ENCODE results near the gene SNX4. TPM values are rescaled to one million over a fixed set of nuclear protein-coding genes. Genes with fewer than 3 reads are reported as not detected.
A peak's percentile ranks its signal among the peaks of the same experiment; 100 is the strongest.

The SNX4 gene
- polyA plus RNA-seq, 2 of the 4 experiments (the other 2 are of a cell fraction), result 19.1 to 21.7 TPM

GRCh38 chr3:125511420-125512118 is 8.4 kb downstream of the SNX4 start:
- WGBS (ENCODE audit: missing lambda C conversion rate), result 30% methylated on average over 1 of the region's 1 CpG
- ATAC-seq (no peak), DNase-seq (ENCODE audit: low read depth in 1 of 2, low spot score in 1 of 2) (no peak), FAIRE-seq (no peak)
- POLR2A ChIA-PET, result no interaction called here
- H3K4me1 ChIP-seq, result peaks cover 15% of the 10 kb centered on the region
- no peak overlapping the region for H3K4me3 ChIP-seq
- H3K27ac ChIP-seq, result no peak overlapping the region
- CTCF ChIA-PET, result interaction anchor here (0.9 to 1.7 kb wide), 2 partner anchors 37 to 995 kb away, joined by 3 read pairs; no protein-coding TSS in a partner anchor
- TF ChIP-seq MYC (IDR thresholded peaks at IDR 0.05; ENCODE audit: borderline replicate concordance, low read length), result no peak
- no peak for TF ChIP-seq ZNF302 (CRISPR knock-in tag; IDR thresholded peaks at IDR 0.05)
- TF ChIP-seq REST (IDR thresholded peaks at IDR 0.05), result no peak
- no peak for TF ChIP-seq ZSCAN20 (CRISPR knock-in tag; IDR thresholded peaks at IDR 0.05)
- TF ChIP-seq ZFP36 (IDR thresholded peaks at IDR 0.05; ENCODE audit: borderline replicate concordance, partially characterized antibody), result no peak
- TF ChIP-seq GATA3 (IDR thresholded peaks at IDR 0.05; ENCODE audit: borderline replicate concordance), result no peak
- no peak for TF ChIP-seq HMGXB4 (CRISPR knock-in tag; IDR thresholded peaks at IDR 0.05; ENCODE audit: borderline replicate concordance)
- TF ChIP-seq FOSL2 (IDR thresholded peaks at IDR 0.05), result no peak
- TF ChIP-seq FOSL2 (CRISPR knock-in tag; IDR thresholded peaks at IDR 0.05), result no peak
- TF ChIP-seq RARB (CRISPR knock-in tag; IDR thresholded peaks at IDR 0.05), result no peak
- no peak for TF ChIP-seq PHF8 (IDR thresholded peaks at IDR 0.05; ENCODE audit: borderline replicate concordance, low read depth)
- no peak for TF ChIP-seq JUN (IDR thresholded peaks at IDR 0.05)
- TF ChIP-seq POLR2AphosphoS2 (conservative IDR thresholded peaks at IDR 0.05; ENCODE audit: low read length), result no peak
- no peak for TF ChIP-seq JUNB (IDR thresholded peaks at IDR 0.05)
- no peak for TF ChIP-seq ESRRA (IDR thresholded peaks at IDR 0.05; ENCODE audit: borderline replicate concordance, low read length)
- peak overlapping the region; percentile 44 for H3K4me2 ChIP-seq
- H3K9me3 ChIP-seq, result peaks cover 17% of the 10 kb centered on the region

GRCh38 chr3:125507128-125507527 is 12.9 kb downstream of the SNX4 start:
- peaks cover 9% of the 10 kb centered on the region for H3K4me1 ChIP-seq
- no peak overlapping the region for H3K4me2 ChIP-seq
- ATAC-seq (no peak), FAIRE-seq (no peak), DNase-seq (ENCODE audit: low read depth in 1 of 2, low spot score in 1 of 2) (no peak)
- ChIA-PET CTCF (interaction anchor here (0.6 kb wide), 1 partner anchor 91 kb away, joined by 3 read pairs; no protein-coding TSS in a partner anchor), POLR2A (no interaction called here)
- no peak overlapping the region for H3K27ac ChIP-seq
- WGBS (ENCODE audit: missing lambda C conversion rate), result 84% methylated on average over 3 of the region's 3 CpGs
- H3K9me3 ChIP-seq, result peaks cover 17% of the 10 kb centered on the region
- H3K4me3 ChIP-seq, result no peak overlapping the region
- TF ChIP-seq RAD21 (conservative IDR thresholded peaks at IDR 0.05 in 1 of 2, IDR thresholded peaks at IDR 0.05 in 1 of 2), result no peak
- no peak for TF ChIP-seq MAX (IDR thresholded peaks at IDR 0.05)
- TF ChIP-seq HOXB5 (CRISPR knock-in tag; IDR thresholded peaks at IDR 0.05), result no peak
- TF ChIP-seq CTCF (IDR thresholded peaks at IDR 0.05), result no peak
- TF ChIP-seq POLR2A (IDR thresholded peaks at IDR 0.05; ENCODE audit: low read length), result no peak
- TF ChIP-seq PBX3 (IDR thresholded peaks at IDR 0.05), result no peak
- no peak for TF ChIP-seq CBX2 (IDR thresholded peaks at IDR 0.05; ENCODE audit: borderline replicate concordance, low read depth)
- no peak for TF ChIP-seq RARB (CRISPR knock-in tag; IDR thresholded peaks at IDR 0.05)
- no peak for TF ChIP-seq RCOR1 (IDR thresholded peaks at IDR 0.05; ENCODE audit: low read depth, low read length)
- no peak for TF ChIP-seq FOXS1 (CRISPR knock-in tag; IDR thresholded peaks at IDR 0.05)
- TF ChIP-seq EHMT2 (IDR thresholded peaks at IDR 0.05; ENCODE audit: low read depth), result no peak
- no peak for TF ChIP-seq HEYL (CRISPR knock-in tag; IDR thresholded peaks at IDR 0.05)
- TF ChIP-seq KDM5A (IDR thresholded peaks at IDR 0.05), result no peak
- TF ChIP-seq HES2 (IDR thresholded peaks at IDR 0.05), result no peak
- no peak for TF ChIP-seq SREBF2 (IDR thresholded peaks at IDR 0.05)
- TF ChIP-seq ZFP36 (IDR thresholded peaks at IDR 0.05; ENCODE audit: borderline replicate concordance, partially characterized antibody), result no peak

Measured in A549 (cell line).